GM12878 (cell line): ENCODE measurements around the gene GMDS. TPM values are rescaled to one million over a fixed set of nuclear protein-coding genes. Genes with fewer than 3 reads are reported as not detected.

Source experiments
- ATF7 ChIP-seq: fragments of 450-650 bp; IDR thresholded peaks from 2 replicates; pipeline ENCODE4 v1.6.1; 2016; ENCODE audit warnings: low read depth, mild to moderate bottlenecking
- PBX3 ChIP-seq: IDR thresholded peaks from 2 replicates; pipeline ENCODE4 v1.6.1; 2011; ENCODE audit warnings: mild to moderate bottlenecking, low read depth, low read length, moderate library complexity; ENCODE audit not compliant: insufficient replicate concordance
- REST ChIP-seq: IDR thresholded peaks from 2 replicates; pipeline ENCODE4 v1.6.1; 2012; ENCODE audit warnings: mild to moderate bottlenecking, low read depth, low read length
- TCF7 ChIP-seq: IDR thresholded peaks from 2 replicates; pipeline ENCODE4 v1.6.1; 2014; ENCODE audit warnings: antibody characterized with exemption, borderline replicate concordance
- USF2 ChIP-seq: IDR thresholded peaks from 2 replicates; pipeline ENCODE4 v1.6.1; 2011; ENCODE audit warnings: low read depth, low read length, improper control_type of control experiment, borderline replicate concordance
- WRNIP1 ChIP-seq: IDR thresholded peaks from 2 replicates; pipeline ENCODE4 v1.6.1; 2011; ENCODE audit warnings: low read depth, low read length, improper control_type of control experiment, borderline replicate concordance
- ZBTB4 ChIP-seq: fragments of 450-650 bp; formaldehyde crosslinking; IDR thresholded peaks from 2 replicates; pipeline ENCODE4 v1.4.0; 2022; ENCODE audit warnings: mild to moderate bottlenecking, moderate library complexity
- polyA plus RNA-seq, 11 experiments: library from polyadenylated mRNA; depleted of rRNA in 4 of 11; unstranded in 6 of 11; stranded (reverse) in 5 of 11; fragments of >200 nt; fragmentation: Nextera tagmentation in 4 of 11; fragmentation: Illumina TruSeq in 1 of 11; extraction: Ambion mirVana in 4 of 11; extraction: Trizol in 1 of 11; gene quantifications; 1 replicate in 1 of 11; 2 replicates in 10 of 11; pipeline versions ENCODE4 v1.2.1 to v1.2.3, GENCODE V29; 2011 to 2016; ENCODE audit warnings: inconsistent platforms in 2 of 11, missing spikeins in 2 of 11, low read depth in 1 of 11
- total RNA-seq, 4 experiments: library from RNA; depleted of rRNA in 3 of 4; stranded (reverse); fragments of >200 nt in 3 of 4; fragmentation: Illumina TruSeq in 1 of 4; extraction: Trizol in 1 of 4; gene quantifications; 2 replicates each; pipeline versions ENCODE4 v1.2.1 to v1.2.3, GENCODE V29; 2013 to 2021

The GMDS gene
- total and polyA plus RNA-seq, 10 of the 15 experiments (the other 5 are each of a cell fraction or from before 2014, with no cell fraction given), result 0.61 to 53.8 (median 29.3) TPM

- TF ChIP-seq REST, result no peak
- no peak for TF ChIP-seq ATF7
- no peak for TF ChIP-seq ZBTB4
- TF ChIP-seq WRNIP1, result no peak
- no peak for TF ChIP-seq PBX3
- TF ChIP-seq USF2, result no peak
- TF ChIP-seq TCF7, result no peak
- TF ChIP-seq, all 136 proteins: peak for 0
Measured at GRCh38 chr6:1812487-1812886, 432.9 kb downstream of the GMDS start (continued).
